ENCODE measurements around the gene LRRC4C.
"Not testable (repeated sequence)": the region's sequence is repeated elsewhere in the genome, so short reads cannot be mapped to it uniquely, and the experiment has no call there.

Gene LRRC4C

GRCh38 chr11:40203606-40204005, 1255.8 kb downstream of the LRRC4C start:
- FAIRE-seq = no peak

DNA sequence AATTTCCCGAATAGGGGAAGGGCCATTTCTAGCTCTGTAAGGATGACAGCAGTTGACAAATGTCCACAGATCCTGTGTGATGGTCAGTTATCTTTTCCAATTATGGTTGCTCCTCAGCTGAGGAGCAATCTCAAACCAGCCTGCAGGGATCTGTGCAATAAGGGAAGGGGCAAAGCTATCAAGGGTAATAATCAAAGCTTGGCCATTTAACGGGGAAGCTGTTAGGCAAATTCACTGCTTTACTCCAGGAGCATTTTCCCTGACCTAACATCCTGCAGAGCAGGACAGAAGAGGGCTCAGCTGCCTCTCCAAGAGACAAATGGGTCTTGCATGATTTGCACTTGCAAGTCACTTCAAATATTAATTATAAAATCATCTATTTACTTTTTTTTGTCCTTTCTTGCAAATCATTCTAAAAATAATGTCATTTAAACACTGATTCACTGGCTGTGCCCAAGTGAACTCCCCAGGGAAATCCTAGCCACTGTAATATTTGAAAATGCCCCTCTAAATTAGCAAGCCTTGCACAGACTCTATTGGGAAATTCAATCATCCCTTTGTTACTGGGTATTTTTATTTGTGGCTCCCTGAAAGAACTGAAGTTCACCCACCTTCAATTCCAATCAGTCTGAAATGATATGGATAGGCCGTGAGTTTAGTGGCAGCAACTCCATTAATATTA, 1256.7 kb downstream of the LRRC4C start:
- no peak for FAIRE-seq

GRCh38 chr11:40192590-40192989, 1266.9 kb downstream of the LRRC4C start:
- FAIRE-seq = not testable (repeated sequence)

GRCh38 chr11:40190294-40190693, 1269.2 kb downstream of the LRRC4C start:
- no peak for FAIRE-seq

GRCh38 chr11:40188848-40189247, 1270.6 kb downstream of the LRRC4C start:
- FAIRE-seq = no peak

DNA sequence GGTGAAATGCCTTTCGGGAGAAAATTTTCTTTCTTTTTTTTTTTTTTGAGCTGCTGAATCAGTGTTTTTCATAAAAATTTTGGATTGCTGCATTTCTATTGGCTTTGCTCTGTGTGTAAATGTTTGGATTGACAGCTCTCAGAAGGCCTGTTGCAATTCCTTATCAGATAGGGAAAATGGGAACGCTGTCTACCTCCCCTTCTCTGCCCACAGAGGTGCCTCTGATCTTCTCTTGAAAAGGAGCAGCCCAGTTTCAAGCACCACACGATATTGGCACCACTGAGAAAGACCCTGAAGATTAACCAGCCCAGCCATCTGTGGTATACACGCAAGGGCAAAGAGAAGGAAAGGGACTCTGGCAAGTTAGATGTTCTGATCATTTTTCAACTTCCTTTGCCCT, 1272.2 kb downstream of the LRRC4C start:
- no peak for FAIRE-seq

DNA sequence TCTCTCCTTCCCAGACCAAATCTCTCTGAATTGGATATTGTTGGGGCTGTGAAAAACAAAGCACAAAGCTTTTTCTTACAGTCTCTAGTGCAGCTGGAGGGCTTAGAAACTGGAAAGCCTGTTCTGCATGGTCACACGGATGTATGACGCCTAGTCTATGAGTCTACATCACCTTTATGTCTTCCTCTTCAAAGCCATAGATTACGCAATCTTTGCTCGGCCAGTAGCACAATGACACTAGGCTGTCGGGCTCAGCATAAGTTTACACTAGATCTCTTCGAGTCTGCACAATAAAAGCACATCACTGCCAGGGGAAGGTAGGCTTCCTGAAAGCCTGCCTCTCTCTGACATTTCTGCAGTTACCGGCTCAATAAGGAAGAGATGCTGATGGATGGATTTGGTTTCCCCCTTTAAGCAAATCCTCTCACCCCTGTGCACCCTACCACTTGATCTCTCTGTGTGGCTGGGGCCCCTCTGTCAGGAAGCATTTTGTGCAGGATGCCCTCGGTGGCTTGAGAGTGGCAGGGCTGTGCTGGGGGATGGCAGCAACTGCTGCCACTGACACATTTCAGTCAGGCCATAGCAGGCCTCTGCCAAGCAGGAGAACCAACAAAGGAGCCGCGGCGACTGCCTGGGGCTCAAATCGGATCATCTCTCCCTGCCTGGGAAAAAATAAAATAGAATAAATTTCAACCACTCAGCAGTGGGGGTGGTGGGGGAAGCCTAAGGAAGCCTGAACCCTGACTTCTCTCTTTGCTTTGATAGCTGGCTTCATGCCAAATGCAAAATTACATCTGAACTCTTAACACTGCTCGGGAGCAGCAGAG, 1272.8 kb downstream of the LRRC4C start:
- no peak for FAIRE-seq

- no peak for FAIRE-seq
Measured at GRCh38 chr11:40185793-40186192, 1273.7 kb downstream of the LRRC4C start.

GRCh38 chr11:40183073-40184064, 1276.1 kb downstream of the LRRC4C start:
- FAIRE-seq = no peak

DNA sequence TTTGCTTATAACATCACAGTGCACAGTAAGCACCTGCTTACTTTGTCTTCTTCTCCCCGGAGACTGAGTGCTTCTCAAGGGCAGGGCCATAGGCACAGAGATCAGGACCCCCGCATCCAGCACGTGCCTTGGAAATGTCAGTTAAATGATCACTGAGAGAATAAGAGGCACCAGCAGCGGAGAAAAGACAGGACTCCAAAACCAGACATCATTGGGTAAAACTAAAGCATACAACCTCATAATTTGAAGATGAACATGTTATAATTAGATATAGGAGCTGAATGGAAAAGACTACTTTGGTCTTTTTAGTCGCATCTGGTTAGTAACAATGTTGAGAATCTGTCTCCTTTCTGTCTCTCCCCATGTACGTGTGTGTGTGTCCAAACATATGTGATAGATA, 1279.9 kb downstream of the LRRC4C start:
- FAIRE-seq = no peak

DNA sequence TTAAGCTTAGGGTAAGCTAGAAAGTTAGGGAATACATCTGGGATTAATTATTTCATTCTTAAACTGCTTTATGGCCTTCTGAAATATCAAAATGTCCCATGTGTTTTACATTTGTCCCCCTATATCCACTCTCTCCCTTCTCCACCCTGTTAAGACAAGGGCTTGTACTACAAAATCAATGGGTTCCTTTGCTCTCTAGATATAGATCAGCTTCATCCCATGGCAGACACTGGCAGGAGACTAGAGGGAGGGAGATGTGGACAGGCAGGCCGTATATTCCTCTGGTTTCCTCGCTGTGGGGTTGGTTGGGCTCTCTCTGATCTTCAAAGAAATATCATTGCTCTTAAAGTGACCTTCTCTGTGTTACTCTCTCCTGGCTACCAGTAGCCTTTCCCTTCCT, 1281.0 kb downstream of the LRRC4C start:
- FAIRE-seq = no peak

DNA sequence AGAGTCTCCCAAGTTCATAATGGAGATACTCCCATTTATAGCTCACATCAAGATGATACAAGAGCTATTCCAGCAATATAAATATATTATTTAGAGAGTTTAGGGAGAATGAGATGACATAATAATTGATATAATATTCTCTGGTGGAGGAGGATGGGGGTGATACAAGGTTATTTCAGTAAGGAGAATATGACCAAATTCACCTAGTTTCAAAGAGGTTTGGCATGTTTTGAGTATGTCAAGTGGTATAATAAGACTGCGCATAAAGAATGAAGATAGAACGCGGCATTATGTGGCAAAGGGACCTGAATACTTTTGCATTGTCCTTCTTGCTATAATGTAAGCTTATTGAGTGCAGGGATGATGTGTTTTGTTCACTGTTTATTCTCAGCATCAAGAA, 1283.5 kb downstream of the LRRC4C start:
- FAIRE-seq = no peak

- no peak for FAIRE-seq
Measured at GRCh38 chr11:40170078-40170477, 1289.4 kb downstream of the LRRC4C start.

DNA sequence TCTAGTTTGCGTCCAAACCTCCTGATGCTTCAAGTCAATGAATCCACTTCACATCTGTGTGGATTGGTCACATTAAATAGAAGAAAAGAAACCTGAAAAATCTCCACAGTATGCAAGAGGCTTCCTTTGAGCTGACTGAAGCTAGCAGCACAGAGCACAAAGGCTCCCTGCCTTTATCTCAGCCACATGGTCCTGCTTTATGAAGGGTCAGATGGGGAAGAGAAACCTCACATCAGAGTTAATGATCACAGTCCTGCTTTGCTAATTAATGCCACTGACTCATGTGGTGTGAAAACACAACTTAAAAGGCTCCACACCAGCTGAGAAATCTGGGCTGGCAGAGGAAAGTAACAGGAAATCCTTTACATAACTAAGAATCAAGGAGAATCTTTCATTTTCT, 1291.0 kb downstream of the LRRC4C start:
- FAIRE-seq = no peak

GRCh38 chr11:40167805-40168204, 1291.6 kb downstream of the LRRC4C start:
- FAIRE-seq = not testable (repeated sequence)

GRCh38 chr11:40166892-40167291, 1292.6 kb downstream of the LRRC4C start:
- no peak for FAIRE-seq

- no peak for FAIRE-seq
Measured at GRCh38 chr11:40162901-40163883, 1296.3 kb downstream of the LRRC4C start.

DNA sequence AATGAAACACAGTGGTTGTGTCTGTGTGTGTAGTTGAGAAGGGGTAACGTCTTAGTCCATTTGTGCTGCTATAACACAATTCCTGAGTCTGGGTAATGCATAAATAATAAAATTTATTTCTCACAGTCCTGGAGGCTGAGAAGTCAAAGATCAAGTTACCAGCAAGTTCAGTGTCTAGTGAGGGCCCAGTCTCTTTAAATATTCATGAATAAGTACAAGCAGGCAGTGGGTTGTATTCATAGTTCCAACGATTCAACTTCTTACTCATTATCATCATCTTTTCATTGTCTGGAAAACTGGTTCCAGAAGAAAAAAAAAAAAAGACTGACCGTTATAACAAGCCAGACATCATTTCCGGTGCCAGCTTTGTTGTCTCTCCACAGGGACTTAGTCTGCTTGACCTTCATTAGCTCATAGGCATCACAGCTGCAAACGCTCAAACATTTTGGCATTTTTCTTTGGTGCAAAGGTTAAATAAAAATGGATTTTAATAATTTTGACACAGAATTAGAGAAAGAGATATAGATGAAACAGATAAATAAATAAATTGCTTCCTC, 1297.5 kb downstream of the LRRC4C start:
- FAIRE-seq = no peak

GRCh38 chr11:40160418-40160817, 1299.0 kb downstream of the LRRC4C start:
- no peak for FAIRE-seq

GRCh38 chr11:40149721-40150120, 1309.7 kb downstream of the LRRC4C start:
- no peak for FAIRE-seq

DNA sequence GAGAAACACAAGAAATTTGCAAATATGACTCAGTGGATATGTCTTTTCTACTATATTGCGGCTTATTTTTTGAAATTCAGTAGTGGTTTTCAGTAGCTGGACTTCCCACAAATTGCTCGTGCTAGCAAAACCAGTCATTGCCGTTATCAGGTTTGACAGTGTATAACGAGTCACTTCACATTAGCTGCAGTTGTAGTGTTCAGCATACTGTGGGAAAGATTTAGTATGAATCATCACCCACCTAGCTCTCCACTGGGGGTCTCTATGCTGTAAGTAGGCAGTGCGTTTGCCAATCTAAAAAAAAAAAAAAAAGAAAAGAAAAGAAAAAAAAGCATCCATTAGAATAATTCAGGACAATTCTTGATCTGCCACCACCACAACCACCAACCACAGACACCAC, 1318.9 kb downstream of the LRRC4C start:
- FAIRE-seq = no peak

DNA sequence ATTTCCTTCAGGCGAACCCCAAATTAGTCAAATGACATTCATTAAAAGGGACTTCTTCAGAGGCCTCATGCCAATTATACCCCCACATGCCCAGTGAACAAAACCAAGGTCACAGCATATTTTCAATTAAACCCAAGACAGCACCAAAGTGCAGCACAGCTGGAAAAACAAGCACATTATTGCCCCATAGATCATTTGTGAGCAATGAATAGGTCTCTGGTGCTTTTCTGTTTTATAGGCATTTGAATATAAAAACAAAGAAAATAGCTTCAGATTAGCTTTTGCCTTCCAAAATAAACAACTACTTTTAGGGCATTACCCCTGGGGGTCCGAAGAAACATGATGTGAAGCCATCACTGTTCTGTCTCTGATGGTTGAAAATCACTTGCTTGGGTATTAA, 1319.9 kb downstream of the LRRC4C start:
- no peak for FAIRE-seq
